Body of pancreas (tissue), 4 donors: ENCODE data around the gene WFDC5. TPM values are rescaled to one million over a fixed set of nuclear protein-coding genes. Genes with fewer than 3 reads are reported as not detected.

Experiments used
- ATAC-seq: fragments of 150-250 bp; one replicate; pipeline ENCODE4 v1.9.1; 2016
- DNase-seq, 4 donors: peaks; one replicate each; pipeline ENCODE4 v3.0.0-alpha.2; 2019
- H3K27ac ChIP-seq, 4 donors: fragments of 200-600 bp; sonication (generic); 1 replicate in 3 of 4; 2 replicates in 1 of 4; pipeline versions ENCODE4 v1.5.1 to v1.6.1; 2016 to 2019; ENCODE audit warnings: mild to moderate bottlenecking in 1 of 4, mixed read lengths in 1 of 4, moderate library complexity in 1 of 4
- H3K27me3 ChIP-seq, 2 donors: fragments of 200-600 bp; sonication (generic); one replicate each; pipeline ENCODE4 v1.6.0; 2016; ENCODE audit warnings: mild to moderate bottlenecking in 1 of 2
- H3K36me3 ChIP-seq, 2 donors: fragments of 200-600 bp; sonication (generic); replicated peaks in 1 of 2; 2 replicates each; pipeline ENCODE4 v1.5.1; 2016; ENCODE audit warnings: low read depth in 2 of 2; ENCODE audit not compliant: insufficient read depth in 1 of 2
- H3K4me1 ChIP-seq: fragments of 200-600 bp; sonication (generic); one replicate; pipeline ENCODE4 v1.6.0; 2016
- H3K4me3 ChIP-seq, 2 donors: fragments of 200-600 bp; sonication (generic); 1 replicate in 1 of 2; 2 replicates in 1 of 2; pipeline ENCODE4 v1.5.1; 2016 to 2019
- H3K9me3 ChIP-seq, 3 donors: fragments of 200-600 bp; sonication (generic); 1 replicate in 2 of 3; 2 replicates in 1 of 3; pipeline ENCODE4 v1.5.1; 2016
- POLR2A ChIP-seq, 3 donors: fragments of 450-650 bp; IDR thresholded peaks; one replicate each; pipeline ENCODE4 v1.6.1; 2016; ENCODE audit warnings: antibody characterized with exemption in 3 of 3, mild to moderate bottlenecking in 2 of 3
- WGBS, 2 donors: methylation state at CpG; one replicate each; pipeline ENCODE4 v1.1.5; 2017; 5-methylcytosine and 5-hydroxymethylcytosine counted together
- intact Hi-C: fragments of 100-400 bp; cut with DNase I; formaldehyde crosslinking; loops from one replicate; pipeline ENCODE4 v1.15.1; 2023
- total RNA-seq, 2 donors: library from RNA; depleted of rRNA; stranded (reverse); fragments of >200 nt; gene quantifications; one replicate each; pipeline ENCODE4 v1.1.0, GENCODE V29; 2016
- TF ChIP-seq, protein P1 (sequence below), 7 experiments: fragments of 450-650 bp in 4 of 7; fragments of 200-600 bp in 3 of 7; sonication (generic) in 3 of 7; IDR thresholded peaks; one replicate each; pipeline ENCODE4 v1.5.1; 2016 to 2019; ENCODE audit warnings: antibody characterized with exemption in 7 of 7

The WFDC5 gene
- total RNA-seq, 2 donors from 2014 or later, result not detected

DNA sequence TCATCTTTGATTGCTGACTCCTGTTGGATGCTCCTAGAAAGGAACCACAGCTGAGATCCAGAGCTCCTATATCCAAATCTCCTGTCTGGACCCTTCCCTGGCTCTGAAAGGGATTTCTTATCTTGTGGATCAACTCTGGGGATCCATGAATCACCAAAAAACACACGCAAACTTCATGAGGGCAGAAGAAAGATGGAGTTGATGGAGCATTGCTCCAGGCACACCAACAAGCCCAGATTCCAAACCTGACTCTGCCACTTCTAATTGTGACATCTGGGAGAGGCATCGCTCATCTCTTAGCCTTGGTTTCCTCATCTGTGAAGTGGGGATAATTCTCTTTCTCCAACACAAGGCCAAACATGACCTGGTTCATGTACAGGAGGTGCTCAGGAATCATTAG lies 20.8 kb downstream of the WFDC5 start:
- intact Hi-C loops, result no loop called here
- peaks cover 0 to 19% of the 10 kb centered on the region in 2 donors for H3K27me3 ChIP-seq
- ATAC-seq (no peak), DNase-seq (no peak)
- H3K4me1 ChIP-seq, result peaks cover 11% of the 10 kb centered on the region
- H3K9me3 ChIP-seq, result no peaks in the 10 kb centered on the region
- H3K4me3 ChIP-seq, result no peak overlapping the region
- H3K36me3 ChIP-seq, result no peaks in the 10 kb centered on the region
- H3K27ac ChIP-seq, result no peak overlapping the region
- WGBS, 2 donors, result 77 to 88% methylated on average over 2 of the region's 2 CpGs
- no peak for TF ChIP-seq POLR2A (IDR thresholded peaks at IDR 0.05)
- TF ChIP-seq, protein P1, sequence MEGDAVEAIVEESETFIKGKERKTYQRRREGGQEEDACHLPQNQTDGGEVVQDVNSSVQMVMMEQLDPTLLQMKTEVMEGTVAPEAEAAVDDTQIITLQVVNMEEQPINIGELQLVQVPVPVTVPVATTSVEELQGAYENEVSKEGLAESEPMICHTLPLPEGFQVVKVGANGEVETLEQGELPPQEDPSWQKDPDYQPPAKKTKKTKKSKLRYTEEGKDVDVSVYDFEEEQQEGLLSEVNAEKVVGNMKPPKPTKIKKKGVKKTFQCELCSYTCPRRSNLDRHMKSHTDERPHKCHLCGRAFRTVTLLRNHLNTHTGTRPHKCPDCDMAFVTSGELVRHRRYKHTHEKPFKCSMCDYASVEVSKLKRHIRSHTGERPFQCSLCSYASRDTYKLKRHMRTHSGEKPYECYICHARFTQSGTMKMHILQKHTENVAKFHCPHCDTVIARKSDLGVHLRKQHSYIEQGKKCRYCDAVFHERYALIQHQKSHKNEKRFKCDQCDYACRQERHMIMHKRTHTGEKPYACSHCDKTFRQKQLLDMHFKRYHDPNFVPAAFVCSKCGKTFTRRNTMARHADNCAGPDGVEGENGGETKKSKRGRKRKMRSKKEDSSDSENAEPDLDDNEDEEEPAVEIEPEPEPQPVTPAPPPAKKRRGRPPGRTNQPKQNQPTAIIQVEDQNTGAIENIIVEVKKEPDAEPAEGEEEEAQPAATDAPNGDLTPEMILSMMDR (IDR thresholded peaks at IDR 0.05), result no peak

GRCh38 chr20:45092898-45093297 lies 22.1 kb downstream of the WFDC5 start:
- ATAC-seq, result no peak
- H3K27me3 ChIP-seq, result peaks cover 0 to 16% of the 10 kb centered on the region in 2 donors
- H3K4me1 ChIP-seq, result peaks cover 5% of the 10 kb centered on the region
- 77 to 78% methylated on average over 7 of the region's 7 CpGs for WGBS, 2 donors
- no peaks in the 10 kb centered on the region for H3K9me3 ChIP-seq
- no peak for DNase-seq
- no peaks in the 10 kb centered on the region for H3K36me3 ChIP-seq
- TF ChIP-seq, protein P1 (IDR thresholded peaks at IDR 0.05), result no peak
- no peak for TF ChIP-seq POLR2A (IDR thresholded peaks at IDR 0.05)
- no peak overlapping the region for H3K4me3 ChIP-seq
- no peak overlapping the region for H3K27ac ChIP-seq
- intact Hi-C loops, result no loop called here

GRCh38 chr20:45091366-45091765 lies 23.6 kb downstream of the WFDC5 start:
- TF ChIP-seq POLR2A (IDR thresholded peaks at IDR 0.05), result no peak
- TF ChIP-seq, protein P1 (IDR thresholded peaks at IDR 0.05), result no peak
- WGBS, 2 donors, result 69 to 72% methylated on average over 3 of the region's 3 CpGs
- DNase-seq, result no peak
- Histone ChIP-seq H3K27me3 (peaks cover 0 to 5% of the 10 kb centered on the region in 2 donors), H3K9me3 (no peaks in the 10 kb centered on the region), H3K4me1 (no peaks in the 10 kb centered on the region), H3K4me3 (no peak overlapping the region), H3K27ac (no peak overlapping the region), H3K36me3 (no peaks in the 10 kb centered on the region)
- intact Hi-C loops, result no loop called here
- ATAC-seq, result no peak

GRCh38 chr20:45090481-45090880 lies 24.5 kb downstream of the WFDC5 start:
- TF ChIP-seq POLR2A (IDR thresholded peaks at IDR 0.05), result no peak
- TF ChIP-seq, protein P1 (IDR thresholded peaks at IDR 0.05), result no peak
- no peaks in the 10 kb centered on the region for H3K4me1 ChIP-seq
- no peaks in the 10 kb centered on the region for H3K27me3 ChIP-seq
- no peak overlapping the region for H3K4me3 ChIP-seq
- no peak for DNase-seq
- WGBS, 2 donors, result 89 to 92% methylated on average over 3 of the region's 3 CpGs
- no peaks in the 10 kb centered on the region for H3K36me3 ChIP-seq
- no peaks in the 10 kb centered on the region for H3K9me3 ChIP-seq
- intact Hi-C loops, result no loop called here
- ATAC-seq, result no peak
- no peak overlapping the region for H3K27ac ChIP-seq

- DNase-seq (no peak), ATAC-seq (no peak)
- Histone ChIP-seq H3K9me3 (no peaks in the 10 kb centered on the region), H3K4me3 (no peak overlapping the region), H3K27ac (no peak overlapping the region), H3K36me3 (no peaks in the 10 kb centered on the region), H3K4me1 (no peaks in the 10 kb centered on the region), H3K27me3 (no peaks in the 10 kb centered on the region)
- TF ChIP-seq, protein P1 (IDR thresholded peaks at IDR 0.05), result no peak
- TF ChIP-seq POLR2A (IDR thresholded peaks at IDR 0.05), result no peak
- WGBS, 2 donors, result 87 to 88% methylated on average over 7 of the region's 7 CpGs
- intact Hi-C loops, result no loop called here
Measured at GRCh38 chr20:45088247-45088646, 26.7 kb downstream of the WFDC5 start.
